ENCODE results near the gene SUPT6H.

SUPT6H gene

DNA sequence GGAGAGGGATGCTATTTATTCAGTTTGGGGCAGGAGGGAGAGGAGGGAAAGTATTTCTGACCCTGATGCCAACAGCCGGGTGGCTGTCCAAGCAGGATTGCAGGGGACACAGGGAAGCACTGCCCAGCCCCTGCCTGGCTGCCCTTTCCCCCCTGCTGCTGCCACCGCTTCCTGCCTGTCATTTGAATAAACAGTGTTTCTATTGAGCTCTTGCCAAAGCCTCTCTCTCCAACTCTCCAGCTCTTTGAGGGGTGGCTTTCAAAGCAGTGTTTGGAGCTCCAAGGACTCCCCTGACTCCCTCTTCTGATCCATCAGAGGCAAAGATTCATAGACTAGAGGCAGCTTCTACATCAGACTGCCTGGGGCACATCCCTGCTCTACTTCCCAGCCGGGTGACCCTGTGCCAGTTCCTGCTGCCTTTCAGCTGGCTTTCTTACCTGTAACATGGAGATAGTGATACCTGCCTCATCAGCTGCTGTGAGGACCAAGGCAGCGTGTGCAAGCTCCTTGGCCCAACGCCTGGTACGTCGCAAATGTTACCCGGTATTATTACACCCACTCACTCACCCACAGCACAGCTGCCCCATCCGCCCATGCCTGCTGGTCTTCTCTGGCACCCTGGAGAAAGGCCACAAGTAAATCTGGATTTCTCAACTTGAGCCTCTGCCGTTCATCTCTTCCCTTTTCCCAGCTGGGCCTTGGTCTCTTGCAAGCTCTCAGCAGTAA, 40.2 kb downstream of the SUPT6H start:
- DNase-seq (ENCODE audit: low read depth): no peak

DNA sequence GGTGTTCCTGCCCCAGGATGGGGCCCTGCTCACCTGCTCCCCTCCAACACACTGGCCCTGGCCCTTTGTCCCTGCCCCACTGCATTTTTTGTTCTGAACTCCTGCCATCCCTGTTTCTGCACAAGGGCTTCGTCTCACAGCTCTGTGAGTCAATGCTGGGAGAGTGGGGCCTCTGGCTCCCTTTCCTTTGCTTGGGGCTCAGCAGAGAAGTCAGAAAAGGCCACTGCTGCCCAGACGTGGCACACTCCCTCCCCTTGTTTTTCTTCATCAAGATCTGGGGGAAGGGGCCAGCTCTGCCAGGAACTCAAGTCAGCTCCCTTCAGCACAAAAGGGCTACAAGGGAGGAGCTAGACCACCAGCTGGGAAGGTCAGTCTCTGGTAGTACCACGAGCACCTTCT, 40.7 kb downstream of the SUPT6H start:
- DNase-seq (ENCODE audit: low read depth): no peak

DNA sequence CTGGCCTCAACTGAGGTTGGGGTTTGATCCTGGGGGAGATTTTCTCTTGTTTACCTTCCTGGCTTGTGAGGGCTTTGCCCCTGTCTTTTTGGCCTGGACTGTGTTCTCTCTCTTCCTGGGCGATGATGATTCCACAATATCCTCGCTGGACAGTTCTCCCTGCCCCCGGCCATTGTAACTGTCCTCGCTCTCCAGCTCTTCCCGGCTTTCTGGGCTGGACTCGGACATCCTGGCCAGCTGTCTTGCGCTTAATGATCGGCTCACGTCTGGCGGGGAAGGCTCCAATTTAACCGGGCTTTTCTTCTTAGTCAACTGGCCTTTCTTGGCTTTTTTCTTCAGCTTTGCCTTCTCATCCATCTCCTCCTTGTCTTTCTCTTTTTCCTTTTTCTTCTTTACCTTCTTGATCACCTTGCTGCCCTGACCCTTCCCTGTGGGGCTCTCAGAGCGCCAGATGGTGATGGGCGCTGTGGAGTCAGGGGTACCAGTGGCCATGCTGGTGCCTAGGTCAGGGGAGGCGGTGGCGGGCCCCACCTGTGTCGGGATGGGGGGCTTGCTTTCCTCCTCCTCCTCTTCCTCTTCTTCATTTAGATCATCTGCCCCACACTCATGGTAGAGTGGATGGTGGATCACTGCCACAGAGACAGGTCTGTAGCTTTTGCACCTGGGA, 41.7 kb downstream of the SUPT6H start:
- no peak for DNase-seq (ENCODE audit: low read depth)

DNA sequence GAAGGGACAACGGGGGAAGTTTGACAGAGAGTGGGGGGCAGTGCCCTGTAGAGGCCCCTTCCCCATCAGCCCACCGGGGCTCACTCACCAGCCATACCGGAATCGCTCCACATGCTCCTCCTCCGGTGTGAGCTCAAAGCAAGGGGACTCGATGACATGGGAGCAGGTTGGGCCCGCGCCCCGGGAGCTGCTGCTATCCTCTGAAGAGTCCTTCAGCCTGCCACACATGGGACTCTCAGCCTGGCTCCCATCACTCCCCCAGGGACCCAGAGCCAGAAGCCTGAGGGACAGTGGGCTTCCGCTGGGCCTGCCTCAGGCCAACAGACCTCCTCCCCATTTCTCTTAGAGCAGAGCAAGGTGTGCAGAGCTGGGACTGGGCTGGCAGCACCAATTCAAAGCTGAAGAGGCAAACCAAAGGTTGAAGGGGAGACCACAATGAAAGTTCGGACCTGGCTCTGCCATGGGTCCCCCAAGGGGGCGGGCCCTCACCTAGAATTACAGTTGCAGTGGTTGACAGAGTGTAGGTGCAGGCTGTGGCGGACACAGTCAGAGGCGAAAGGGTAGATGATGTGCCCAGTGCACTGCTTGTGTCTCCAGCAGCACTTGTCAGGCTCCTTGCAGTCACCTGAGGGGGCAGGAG, 42.3 kb downstream of the SUPT6H start:
- no peak for DNase-seq (ENCODE audit: low read depth)

DNA sequence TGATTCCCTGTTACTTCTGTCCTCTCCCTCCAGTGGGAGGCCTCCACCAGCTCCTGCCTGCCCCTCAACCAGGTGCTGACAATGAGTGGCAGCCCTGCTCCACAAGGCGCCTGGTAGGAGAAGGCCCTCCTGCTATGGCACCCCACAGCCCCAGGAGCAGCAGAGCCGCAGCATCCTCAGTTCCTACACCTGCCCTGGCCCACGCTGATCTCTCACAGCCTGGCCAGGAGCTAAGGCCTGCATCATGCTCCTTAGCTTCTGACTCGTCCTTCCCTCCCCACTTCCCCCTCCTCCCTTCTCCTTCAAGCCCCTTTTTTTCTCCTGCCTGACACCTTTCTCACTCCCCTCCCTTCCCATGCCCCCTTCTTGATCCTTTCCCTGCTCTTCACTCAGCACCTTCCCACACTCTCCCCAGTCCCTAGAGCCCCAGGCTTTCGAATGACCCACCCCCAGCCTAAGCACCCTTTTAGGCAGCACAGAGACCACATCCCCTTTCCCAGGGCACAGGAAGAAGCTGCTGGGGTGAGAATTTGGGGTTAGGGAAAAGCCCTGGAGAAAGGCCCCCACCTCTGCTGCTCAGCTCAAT, 43.2 kb downstream of the SUPT6H start:
- DNase-seq (ENCODE audit: low read depth): no peak

DNA sequence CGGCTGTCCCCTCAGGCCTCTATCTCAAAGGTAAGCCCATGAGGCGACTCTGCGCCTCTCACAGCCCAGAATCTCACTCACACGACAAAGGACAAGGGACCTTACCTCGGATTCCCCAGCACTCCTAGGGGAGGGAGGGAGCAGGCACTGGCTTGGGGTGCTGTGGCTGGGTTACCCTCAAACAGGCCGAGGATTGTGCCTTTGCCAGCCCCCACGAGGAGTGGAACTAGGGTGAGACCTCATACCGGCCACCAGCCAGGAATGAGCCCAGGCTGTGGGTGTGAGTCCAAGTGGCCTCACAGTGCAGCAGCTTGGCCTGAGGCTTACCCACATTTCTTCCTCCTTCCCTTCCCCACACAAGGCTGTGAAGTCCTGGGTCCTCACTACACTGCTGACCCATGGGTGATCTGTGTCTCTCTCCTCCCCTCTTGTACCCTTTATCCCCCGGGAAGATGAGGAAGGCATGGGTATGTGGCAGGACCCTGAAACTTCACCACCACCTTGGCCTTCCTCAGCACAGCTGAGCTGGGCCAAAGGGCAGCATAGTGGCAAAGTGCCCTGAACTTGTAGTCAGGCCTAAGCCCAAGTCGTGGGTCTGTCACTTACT, 43.8 kb downstream of the SUPT6H start:
- no peak for DNase-seq (ENCODE audit: low read depth)

DNA sequence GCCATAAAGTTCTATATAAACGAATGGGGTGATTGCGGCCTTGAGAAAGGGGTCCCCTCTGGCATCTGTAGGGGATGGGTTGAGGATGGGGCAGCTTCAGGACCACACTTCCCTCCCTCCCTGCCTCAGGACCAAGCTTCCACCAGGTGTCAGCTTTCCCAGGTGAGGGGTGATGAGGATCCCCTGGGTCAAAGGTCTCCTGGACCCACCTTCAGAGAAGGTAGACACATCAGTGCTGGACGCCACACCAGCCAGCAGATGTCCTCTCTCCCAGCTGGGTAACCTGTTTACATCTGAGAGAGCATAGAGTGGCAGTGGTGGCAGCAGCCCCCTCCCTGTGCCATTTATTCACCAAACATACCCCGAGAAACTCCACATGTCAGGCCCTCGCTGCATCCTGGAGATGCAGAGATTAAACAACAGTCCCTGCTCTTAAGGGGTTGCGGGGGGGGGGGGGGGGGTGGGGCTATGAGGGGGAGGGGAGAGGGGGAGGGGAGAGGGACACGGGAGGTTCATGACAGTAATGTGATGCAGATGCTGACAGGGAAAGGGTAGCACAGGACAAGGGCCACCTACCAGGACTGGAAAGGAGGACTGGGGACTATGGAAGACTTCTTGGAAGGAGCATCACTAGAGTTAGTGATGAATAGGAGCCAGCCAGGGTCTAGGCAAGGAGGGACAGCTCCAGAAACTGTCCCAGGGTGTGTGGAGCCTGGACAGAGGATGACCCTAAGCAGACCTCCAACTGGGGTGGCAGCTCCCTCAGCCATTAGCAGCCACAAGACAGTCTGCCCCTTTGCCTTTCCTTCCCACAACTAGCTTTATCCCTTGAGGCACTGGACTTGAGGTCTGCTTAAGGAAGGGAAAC, 44.7 kb downstream of the SUPT6H start:
- no peak for DNase-seq (ENCODE audit: low read depth)

DNA sequence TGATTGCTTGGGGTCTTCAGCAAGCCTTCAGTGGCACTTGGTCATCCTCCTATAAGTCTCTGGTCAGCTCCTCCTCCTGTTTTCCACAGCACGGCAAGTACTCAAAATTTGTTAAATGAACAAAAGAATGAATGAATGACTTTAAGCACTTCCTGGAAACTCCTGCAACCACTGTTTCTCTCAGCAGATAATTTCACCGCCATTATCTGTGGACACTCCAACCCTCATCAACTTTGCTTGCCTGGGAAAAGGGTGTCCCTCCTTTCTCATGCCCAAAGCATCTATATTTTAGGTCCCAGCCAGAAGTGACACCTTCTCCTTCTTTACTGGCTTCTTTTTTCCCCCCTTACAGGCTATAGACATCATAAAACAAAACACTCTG, 45.3 kb downstream of the SUPT6H start:
- DNase-seq (ENCODE audit: low read depth): no peak

DNA sequence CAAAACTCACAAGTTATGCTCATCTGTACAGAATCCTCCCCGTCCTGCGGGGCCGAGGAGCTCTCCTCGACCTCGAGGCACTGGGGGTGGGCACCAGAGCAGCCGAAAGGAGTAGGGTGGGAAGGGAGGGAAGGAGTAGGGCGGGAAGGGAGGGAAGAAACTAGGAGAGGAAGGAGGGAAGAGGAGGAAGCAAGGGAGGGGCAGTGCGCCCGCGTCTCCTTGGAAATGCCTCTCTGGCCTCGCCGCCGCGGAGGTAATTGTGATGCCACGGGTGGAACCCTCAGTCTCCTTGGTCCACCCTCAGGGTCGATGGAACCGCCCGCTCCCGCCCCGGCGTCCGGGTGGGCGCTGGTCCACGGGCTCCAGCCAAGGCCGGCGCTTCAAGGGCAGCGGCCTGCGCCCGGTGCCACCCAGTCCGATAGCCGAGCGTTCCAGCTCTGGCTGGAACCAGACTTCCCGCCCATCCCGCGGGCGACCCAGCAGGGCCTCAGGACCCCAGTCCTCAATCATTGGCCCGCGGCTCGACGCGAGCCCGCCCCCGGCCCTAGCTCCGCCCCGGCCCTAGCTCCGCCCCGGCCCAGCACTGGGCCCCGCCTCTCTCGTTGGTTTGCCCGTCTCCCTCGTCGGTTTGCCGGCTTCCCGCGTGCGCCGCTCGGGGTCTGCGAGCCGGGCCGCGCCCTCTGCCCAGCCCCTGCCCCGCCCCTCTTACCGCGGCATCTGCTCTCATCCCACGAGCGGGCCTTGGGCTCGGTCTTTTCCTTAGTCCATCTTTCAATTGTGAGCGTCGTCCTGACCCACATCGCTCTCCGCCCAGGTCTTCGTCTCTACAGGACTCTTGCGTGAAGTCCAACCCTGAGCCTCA, 49.1 kb downstream of the SUPT6H start:
- peak; percentile 67 for DNase-seq (ENCODE audit: low read depth)

DNA sequence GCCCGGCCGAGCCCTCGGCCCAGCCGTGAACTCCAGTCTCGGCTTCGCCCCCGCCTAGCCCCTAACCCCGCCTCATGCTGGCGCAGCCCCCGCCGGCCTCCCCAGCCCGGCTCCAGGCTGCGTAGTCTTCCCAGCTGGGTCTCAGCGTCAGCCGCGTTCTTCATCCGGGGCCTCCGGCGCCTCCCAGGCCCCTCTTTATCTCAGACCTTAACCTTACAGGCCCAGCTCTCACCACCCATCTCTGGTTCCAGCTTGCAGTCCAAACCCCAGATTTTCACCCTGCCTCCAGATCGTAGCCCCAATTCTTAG, 49.7 kb downstream of the SUPT6H start, which contains the start of gene PROCA1:
TSS of gene PROCA1 (minus strand) at position 166 of the 309 bp plus-strand sequence. CDS start 228 bp downstream, outside the sequence.
- DNase-seq (ENCODE audit: low read depth): no peak

DNA sequence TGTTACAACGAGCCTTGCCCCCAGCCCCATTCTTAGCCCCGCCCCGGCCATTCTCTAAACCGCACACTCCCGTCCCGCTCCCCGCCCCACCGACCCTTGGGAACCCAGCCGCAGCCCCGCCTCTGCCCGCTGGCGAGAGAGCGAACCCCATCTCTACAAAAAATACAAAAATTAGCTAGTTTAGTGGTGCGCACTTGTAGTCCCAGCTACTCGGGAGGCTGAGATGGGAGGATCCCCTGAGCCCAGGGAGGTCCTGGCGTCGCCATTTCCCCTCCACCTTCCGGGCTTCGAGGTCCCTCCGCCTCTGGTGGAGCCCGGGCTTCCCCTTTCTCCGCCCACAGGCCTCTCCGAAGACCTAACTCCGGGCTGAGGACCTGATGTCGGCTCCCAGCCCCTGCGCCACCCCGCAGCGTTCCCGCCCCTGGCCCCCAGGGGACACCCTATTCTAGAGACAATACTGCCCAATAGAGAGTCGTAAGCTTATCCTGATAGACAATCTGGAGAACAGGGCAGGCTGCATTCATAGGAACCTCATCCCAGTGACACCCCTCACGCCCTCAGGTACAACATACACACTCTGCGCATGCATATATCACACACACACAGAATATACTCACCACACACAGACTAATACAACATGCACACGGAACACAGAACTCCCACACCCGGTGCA, 50.2 kb downstream of the SUPT6H start:
- DNase-seq (ENCODE audit: low read depth): no peak

DNA sequence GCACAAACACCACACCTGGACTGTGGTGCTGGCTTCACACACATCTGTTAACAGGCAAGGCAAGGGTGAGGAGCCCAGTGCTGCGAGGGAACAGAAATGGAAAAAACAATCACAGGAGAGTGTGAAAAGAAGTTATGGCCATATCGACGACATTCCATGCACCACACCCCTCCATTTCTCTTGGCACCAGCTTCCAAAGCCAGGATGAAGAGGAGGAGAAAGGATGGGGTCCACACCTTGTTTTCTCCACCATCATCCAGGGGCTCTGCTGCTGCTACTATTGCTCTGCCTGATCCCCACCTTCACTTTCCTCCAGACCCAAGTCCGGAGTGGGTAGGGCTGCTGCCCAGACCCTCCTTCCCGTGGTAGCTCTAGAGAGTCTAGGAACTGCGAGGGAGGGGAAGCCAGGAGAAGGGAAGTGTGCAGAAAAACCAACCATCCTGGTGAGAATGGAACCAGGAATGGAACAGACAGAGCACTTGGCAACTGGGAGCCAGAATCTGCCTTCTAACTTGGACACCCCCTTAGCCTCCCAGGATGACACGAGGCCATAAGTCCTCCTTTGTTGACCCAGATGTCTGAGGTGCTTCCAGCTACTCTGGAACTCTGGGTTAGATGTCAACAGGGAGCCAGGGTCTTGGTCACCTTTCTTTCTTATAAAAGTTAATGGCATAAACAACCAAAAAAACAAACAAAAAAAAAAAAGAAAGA, 50.9 kb downstream of the SUPT6H start:
- no peak for DNase-seq (ENCODE audit: low read depth)

DNA sequence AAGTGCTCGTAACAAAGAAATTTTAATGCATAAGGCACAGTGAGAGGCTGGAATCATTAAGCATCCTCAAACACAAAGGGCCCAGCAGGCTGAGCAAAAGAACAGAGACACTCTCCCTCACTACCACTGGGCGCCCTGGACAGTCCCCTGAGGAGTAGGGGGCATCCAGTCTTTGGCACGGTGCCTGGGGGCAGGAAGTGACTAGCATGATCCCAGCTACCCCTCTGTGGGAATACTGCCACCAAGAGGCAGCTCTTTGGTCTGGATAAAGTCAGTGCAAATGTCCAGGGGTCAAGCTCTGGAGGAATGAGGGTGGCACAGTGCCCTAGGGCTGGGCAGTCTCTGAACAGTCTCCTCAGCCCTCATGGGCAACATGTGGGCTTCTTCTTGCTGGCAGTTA, 52.3 kb downstream of the SUPT6H start:
- DNase-seq (ENCODE audit: low read depth): no peak

DNA sequence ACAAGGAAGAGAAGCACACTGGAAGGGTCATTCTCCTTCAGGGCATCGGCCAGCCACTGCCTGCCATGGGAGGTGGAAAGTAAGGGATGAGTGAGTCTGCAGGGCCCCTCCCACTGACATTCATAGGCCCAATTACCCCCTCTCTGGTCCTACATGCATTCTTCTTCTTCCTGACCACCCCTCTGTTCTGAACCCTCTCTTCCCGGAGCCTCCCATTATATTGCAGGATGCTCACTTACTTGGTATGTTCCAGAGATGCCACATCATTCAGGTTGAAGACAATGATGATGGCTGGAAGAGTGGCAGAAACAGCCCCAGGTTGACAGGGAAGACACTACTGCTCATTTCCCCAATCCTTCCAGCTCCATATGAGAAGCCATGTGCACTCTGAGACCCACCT, 53.2 kb downstream of the SUPT6H start:
- no peak for DNase-seq (ENCODE audit: low read depth)

DNA sequence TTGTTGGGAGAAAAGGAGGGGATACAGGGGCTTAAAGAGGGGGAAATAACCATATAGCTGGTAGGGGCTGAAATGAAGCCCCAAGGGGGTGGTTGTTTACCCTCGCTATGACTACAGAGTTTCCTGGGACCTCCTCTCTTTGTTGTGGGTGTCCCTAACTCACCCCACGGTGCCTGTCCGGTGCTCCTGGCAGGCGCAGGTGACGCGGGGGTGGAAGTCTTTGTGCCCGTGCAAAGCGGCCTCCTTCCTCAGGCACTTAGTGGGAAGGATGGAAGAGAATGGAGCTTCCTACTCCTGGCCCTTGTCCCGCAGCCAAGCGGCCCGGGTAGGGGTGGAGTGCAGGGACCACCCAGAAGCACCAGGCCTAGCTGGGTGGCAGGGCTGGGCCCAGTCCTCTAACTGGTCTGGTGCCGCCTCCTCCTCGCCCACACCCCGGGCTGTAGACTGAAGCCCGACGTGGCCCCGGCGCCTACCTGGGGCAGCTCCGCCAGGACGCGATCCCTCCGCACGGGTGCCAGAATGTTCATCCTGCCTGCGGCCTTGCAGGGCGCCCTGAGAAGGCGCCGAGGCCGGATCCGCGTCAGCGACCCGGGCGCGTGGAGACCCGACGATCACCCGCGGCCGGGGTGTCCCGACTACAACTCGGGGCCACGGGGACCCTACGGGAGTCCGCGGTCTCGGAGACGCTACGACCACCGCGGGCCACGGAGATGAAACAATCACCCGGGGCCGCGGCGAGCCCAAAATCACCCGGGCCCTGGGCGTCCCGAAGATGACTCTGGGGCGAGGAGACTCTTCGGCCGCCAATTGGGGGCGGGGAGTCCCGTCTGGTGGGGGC, 55.0 kb downstream of the SUPT6H start:
- no peak for DNase-seq (ENCODE audit: low read depth)

DNA sequence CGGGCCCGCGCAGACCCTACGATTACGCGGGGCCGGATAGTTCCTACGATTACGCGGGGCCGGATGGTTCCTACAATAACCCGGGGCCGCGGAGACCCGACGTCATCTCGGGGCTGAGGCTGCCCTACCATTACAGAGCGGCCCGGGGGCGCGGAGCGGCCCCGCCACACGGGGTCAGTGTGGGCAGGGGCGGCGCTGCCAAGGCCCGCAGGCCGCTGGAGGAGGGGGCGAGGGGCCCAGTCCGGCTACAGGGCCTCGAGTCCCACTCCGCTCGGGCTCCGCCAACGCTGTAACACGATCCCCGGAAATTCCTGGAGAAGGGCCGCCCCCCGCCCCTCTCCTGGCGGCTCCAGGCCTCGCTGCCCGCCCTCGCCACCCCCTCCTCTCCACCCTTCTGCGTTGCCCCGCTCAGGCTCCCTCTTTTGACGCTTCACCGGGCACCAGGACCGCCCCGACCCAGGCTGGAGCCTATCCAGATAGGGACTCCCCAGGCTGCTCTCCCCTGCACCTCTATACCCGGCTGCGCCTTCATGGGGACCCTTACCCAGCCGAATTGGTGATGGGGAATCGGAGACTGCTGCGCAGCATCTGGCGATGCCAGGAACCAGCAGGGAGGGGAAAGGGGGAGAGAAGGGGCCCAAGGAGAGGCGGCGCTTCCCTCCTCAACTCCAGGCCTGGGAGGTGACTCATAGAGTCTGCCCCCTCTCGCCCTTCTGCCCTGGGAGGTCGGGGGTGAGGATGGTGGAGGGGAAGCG, 55.8 kb downstream of the SUPT6H start, which contains the start of gene RAB34:
TSS of gene RAB34 (minus strand) at position 291 of the 755 bp plus-strand sequence. CDS start 602 bp downstream, outside the sequence.
- DNase-seq (ENCODE audit: low read depth): peak; percentile 58

DNA sequence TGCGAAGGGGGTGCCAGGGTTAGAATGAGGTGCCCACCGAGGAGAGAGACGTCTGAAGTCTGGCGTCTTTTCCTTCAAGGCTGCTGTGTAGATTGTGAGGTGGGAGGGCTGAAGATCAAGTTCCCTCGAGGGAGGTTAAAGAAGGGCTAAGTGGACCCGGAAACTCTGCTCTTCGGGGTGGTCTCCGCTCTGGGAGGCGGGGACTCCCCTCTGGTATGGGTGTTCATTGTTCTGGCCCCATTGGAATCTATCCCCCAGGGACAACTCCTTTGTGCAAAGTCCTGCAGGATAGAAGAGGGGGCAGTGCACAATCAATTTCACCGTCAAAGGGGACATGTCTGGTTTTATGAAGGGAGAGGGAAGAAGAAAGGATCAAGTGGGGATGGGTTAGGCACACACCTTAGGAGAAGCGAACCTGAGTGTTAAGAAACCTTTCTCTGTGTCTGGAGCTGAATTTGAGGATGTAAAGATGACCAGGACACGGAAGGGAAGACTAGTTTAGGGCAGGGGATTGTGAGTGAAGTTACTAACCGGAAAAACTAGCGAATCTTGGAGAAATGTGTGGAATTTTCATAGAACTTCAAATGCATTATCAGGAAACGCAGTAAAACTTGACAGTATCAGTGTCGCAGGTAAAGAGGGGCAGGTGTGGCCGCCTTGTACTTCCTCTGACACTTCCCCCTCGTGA, 56.5 kb downstream of the SUPT6H start:
- DNase-seq (ENCODE audit: low read depth): no peak

Measured in HS-5 (cell line).